Astrocyte (in vitro differentiated cells and primary cell): Measurements from ENCODE around the gene DDX17. TPM values are rescaled to one million over a fixed set of nuclear protein-coding genes. Genes with fewer than 3 reads are reported as not detected.

Source experiments
- DNase-seq: peaks from one replicate; pipeline ENCODE4 v3.0.0-alpha.2; 2010; ENCODE audit warnings: low read depth
- FAIRE-seq: peaks from 2 replicates; lab custom pipeline; 2011; peaks lifted over from hg19 to GRCh38; lab: Jason Lieb, UNC
- H2AFZ ChIP-seq: 2 replicates; pipeline ENCODE4 v1.6.0; 2012; ENCODE audit warnings: low read depth, low read length, inconsistent platforms
- H3K27ac ChIP-seq: 2 replicates; pipeline ENCODE4 v1.5.1; 2011; ENCODE audit warnings: low read depth, low read length, inconsistent platforms
- H3K27me3 ChIP-seq: 2 replicates; pipeline ENCODE4 v1.6.0; 2011; ENCODE audit warnings: low read length, inconsistent platforms; ENCODE audit not compliant: insufficient read depth
- H3K36me3 ChIP-seq: 2 replicates; pipeline ENCODE4 v1.5.1; 2011; ENCODE audit warnings: low read length, inconsistent platforms; ENCODE audit not compliant: insufficient read depth
- H3K4me1 ChIP-seq: 2 replicates; pipeline ENCODE4 v1.5.1; 2011; ENCODE audit warnings: low read length, inconsistent platforms; ENCODE audit not compliant: insufficient read depth
- H3K4me2 ChIP-seq: 2 replicates; pipeline ENCODE4 v1.6.0; 2012; ENCODE audit warnings: low read length, inconsistent platforms
- H3K4me3 ChIP-seq: 2 replicates; pipeline ENCODE4 v1.5.1; 2011; ENCODE audit warnings: low read depth, mild to moderate bottlenecking, low read length, inconsistent platforms; ENCODE audit not compliant: insufficient read depth
- H3K79me2 ChIP-seq: 2 replicates; pipeline ENCODE4 v1.6.0; 2012; ENCODE audit warnings: mild to moderate bottlenecking, low read length, inconsistent platforms; ENCODE audit not compliant: insufficient read depth
- H3K9ac ChIP-seq: 2 replicates; pipeline ENCODE4 v1.6.0; 2012; ENCODE audit warnings: mild to moderate bottlenecking, low read length, inconsistent platforms
- H3K9me3 ChIP-seq: 2 replicates; pipeline ENCODE4 v1.5.1; 2012; ENCODE audit warnings: low read depth, mild to moderate bottlenecking, low read length, inconsistent platforms; ENCODE audit not compliant: insufficient read depth
- H4K20me1 ChIP-seq: 2 replicates; pipeline ENCODE4 v1.6.0; 2012; ENCODE audit warnings: low read length, inconsistent platforms; ENCODE audit not compliant: insufficient read depth
- H3K27ac Mint-ChIP-seq: one replicate; pipeline ENCODE4 v1.8.0; 2021; ENCODE audit warnings: mild to moderate bottlenecking, mixed read lengths; ENCODE audit not compliant: unreplicated experiment
- H3K27me3 Mint-ChIP-seq: one replicate; pipeline ENCODE4 v1.8.0; 2021; ENCODE audit warnings: low read depth, mixed read lengths; ENCODE audit not compliant: unreplicated experiment
- H3K36me3 Mint-ChIP-seq: one replicate; pipeline ENCODE4 v1.8.0; 2021; ENCODE audit warnings: low read depth, mixed read lengths; ENCODE audit not compliant: unreplicated experiment
- H3K4me1 Mint-ChIP-seq: one replicate; pipeline ENCODE4 v1.8.0; 2021; ENCODE audit warnings: low read depth, mixed read lengths; ENCODE audit not compliant: unreplicated experiment
- H3K4me3 Mint-ChIP-seq: one replicate; pipeline ENCODE4 v1.8.0; 2021; ENCODE audit warnings: mild to moderate bottlenecking, moderate library complexity, mixed read lengths; ENCODE audit not compliant: unreplicated experiment
- H3K9me3 Mint-ChIP-seq: one replicate; pipeline ENCODE4 v1.8.0; 2021; ENCODE audit warnings: mild to moderate bottlenecking, mixed read lengths; ENCODE audit not compliant: unreplicated experiment
- EZH2 ChIP-seq: IDR thresholded peaks from 2 replicates; pipeline ENCODE4 v1.6.1; 2012; ENCODE audit warnings: mild to moderate bottlenecking, low read length, inconsistent platforms; ENCODE audit not compliant: insufficient read depth
- total RNA-seq: library from RNA; stranded (reverse); gene quantifications from 2 replicates; pipeline ENCODE4 v1.2.1, GENCODE V29; 2021
- TF ChIP-seq, protein P1 (sequence below): IDR thresholded peaks from 2 replicates; pipeline ENCODE4 v1.5.1; 2011; ENCODE audit warnings: low read depth, mild to moderate bottlenecking, inconsistent platforms, low read length, moderate library complexity; ENCODE audit not compliant: insufficient read depth

DDX17 gene
- total RNA-seq, 1 donor from 2014 or later, result 258 TPM

GRCh38 chr22:38468443-38469305 is 37.4 kb downstream of the DDX17 start:
- Mint-ChIP-seq H3K27me3 (peaks cover 7% of the 10 kb centered on the region), H3K9me3 (no peaks in the 10 kb centered on the region), H3K36me3 (peaks cover 3% of the 10 kb centered on the region), H3K27ac (peak overlapping the region; percentile 86), H3K4me3 (peak overlapping the region; percentile 87), H3K4me1 (peaks cover 5% of the 10 kb centered on the region)
- no peak for FAIRE-seq
- Histone ChIP-seq H3K27me3 (peaks cover under 1% of the 10 kb centered on the region), H3K4me2 (peak overlapping the region; percentile 92), H3K36me3 (no peaks in the 10 kb centered on the region), H3K9me3 (no peaks in the 10 kb centered on the region), H2AFZ (peak overlapping the region; percentile 87), H4K20me1 (peaks cover 26% of the 10 kb centered on the region), H3K79me2 (peaks cover 37% of the 10 kb centered on the region), H3K4me1 (peaks cover 17% of the 10 kb centered on the region), H3K9ac (peak overlapping the region; percentile 97), H3K27ac (peak overlapping the region; percentile 85), H3K4me3 (peak overlapping the region; percentile 74)
- TF ChIP-seq EZH2, result no peak
- TF ChIP-seq, protein P1, sequence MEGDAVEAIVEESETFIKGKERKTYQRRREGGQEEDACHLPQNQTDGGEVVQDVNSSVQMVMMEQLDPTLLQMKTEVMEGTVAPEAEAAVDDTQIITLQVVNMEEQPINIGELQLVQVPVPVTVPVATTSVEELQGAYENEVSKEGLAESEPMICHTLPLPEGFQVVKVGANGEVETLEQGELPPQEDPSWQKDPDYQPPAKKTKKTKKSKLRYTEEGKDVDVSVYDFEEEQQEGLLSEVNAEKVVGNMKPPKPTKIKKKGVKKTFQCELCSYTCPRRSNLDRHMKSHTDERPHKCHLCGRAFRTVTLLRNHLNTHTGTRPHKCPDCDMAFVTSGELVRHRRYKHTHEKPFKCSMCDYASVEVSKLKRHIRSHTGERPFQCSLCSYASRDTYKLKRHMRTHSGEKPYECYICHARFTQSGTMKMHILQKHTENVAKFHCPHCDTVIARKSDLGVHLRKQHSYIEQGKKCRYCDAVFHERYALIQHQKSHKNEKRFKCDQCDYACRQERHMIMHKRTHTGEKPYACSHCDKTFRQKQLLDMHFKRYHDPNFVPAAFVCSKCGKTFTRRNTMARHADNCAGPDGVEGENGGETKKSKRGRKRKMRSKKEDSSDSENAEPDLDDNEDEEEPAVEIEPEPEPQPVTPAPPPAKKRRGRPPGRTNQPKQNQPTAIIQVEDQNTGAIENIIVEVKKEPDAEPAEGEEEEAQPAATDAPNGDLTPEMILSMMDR, result no peak
- DNase-seq, result no peak

DNA sequence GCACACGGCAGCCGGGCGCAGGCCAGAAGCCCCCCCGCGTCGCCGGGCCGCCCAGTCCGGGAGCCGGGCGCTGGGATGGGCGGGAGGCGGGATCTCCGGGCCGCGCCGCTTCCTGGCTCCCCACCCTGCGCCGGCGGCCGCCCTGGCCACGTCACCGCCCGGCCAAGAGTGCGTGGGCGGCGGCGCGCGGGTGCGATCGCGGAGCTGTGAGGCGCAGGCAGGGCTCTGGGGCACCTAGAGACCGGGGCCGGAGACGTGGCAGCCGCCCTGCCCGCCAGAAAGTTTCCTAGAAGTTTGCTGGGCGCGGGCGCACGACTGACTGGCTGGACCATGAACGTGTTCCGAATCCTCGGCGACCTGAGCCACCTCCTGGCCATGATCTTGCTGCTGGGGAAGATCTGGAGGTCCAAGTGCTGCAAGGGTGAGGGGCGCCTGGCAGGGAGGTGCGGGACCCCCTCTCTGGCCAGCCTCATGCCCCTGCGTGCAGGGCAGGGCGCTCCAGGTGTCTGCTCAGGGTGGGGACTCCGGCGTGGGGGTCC is 38.1 kb downstream of the DDX17 start, which contains the start of gene KDELR3:
KDELR3 (plus strand) TSS at position 193 of the 539 bp plus-strand sequence; CDS start at position 331, 138 bp downstream.
- Histone ChIP-seq H3K79me2 (peaks cover 37% of the 10 kb centered on the region), H3K4me3 (peak within 1 kb of the TSS; percentile 74), H3K27me3 (peaks cover 3% of the 10 kb centered on the region), H2AFZ (peak within 1 kb of the TSS; percentile 87), H3K4me2 (peak within 1 kb of the TSS; percentile 92), H3K27ac (peak within 1 kb of the TSS; percentile 85), H3K4me1 (peaks cover 17% of the 10 kb centered on the region), H4K20me1 (peaks cover 26% of the 10 kb centered on the region), H3K9ac (peak within 1 kb of the TSS; percentile 97), H3K9me3 (no peaks in the 10 kb centered on the region), H3K36me3 (no peaks in the 10 kb centered on the region)
- Mint-ChIP-seq H3K4me1 (peaks cover 5% of the 10 kb centered on the region), H3K27me3 (peaks cover 7% of the 10 kb centered on the region), H3K27ac (peak within 1 kb of the TSS; percentile 86), H3K4me3 (peak within 1 kb of the TSS; percentile 87), H3K9me3 (no peaks in the 10 kb centered on the region), H3K36me3 (peaks cover 3% of the 10 kb centered on the region)
- FAIRE-seq (no peak), DNase-seq (peak; percentile 52)
- no peak for TF ChIP-seq EZH2
- TF ChIP-seq, protein P1, result no peak
